ENCODE data around the gene B3GNT3.
A peak's percentile ranks its signal among the peaks of the same experiment; 100 is the strongest.

The B3GNT3 gene, protein sequence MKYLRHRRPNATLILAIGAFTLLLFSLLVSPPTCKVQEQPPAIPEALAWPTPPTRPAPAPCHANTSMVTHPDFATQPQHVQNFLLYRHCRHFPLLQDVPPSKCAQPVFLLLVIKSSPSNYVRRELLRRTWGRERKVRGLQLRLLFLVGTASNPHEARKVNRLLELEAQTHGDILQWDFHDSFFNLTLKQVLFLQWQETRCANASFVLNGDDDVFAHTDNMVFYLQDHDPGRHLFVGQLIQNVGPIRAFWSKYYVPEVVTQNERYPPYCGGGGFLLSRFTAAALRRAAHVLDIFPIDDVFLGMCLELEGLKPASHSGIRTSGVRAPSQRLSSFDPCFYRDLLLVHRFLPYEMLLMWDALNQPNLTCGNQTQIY

DNA sequence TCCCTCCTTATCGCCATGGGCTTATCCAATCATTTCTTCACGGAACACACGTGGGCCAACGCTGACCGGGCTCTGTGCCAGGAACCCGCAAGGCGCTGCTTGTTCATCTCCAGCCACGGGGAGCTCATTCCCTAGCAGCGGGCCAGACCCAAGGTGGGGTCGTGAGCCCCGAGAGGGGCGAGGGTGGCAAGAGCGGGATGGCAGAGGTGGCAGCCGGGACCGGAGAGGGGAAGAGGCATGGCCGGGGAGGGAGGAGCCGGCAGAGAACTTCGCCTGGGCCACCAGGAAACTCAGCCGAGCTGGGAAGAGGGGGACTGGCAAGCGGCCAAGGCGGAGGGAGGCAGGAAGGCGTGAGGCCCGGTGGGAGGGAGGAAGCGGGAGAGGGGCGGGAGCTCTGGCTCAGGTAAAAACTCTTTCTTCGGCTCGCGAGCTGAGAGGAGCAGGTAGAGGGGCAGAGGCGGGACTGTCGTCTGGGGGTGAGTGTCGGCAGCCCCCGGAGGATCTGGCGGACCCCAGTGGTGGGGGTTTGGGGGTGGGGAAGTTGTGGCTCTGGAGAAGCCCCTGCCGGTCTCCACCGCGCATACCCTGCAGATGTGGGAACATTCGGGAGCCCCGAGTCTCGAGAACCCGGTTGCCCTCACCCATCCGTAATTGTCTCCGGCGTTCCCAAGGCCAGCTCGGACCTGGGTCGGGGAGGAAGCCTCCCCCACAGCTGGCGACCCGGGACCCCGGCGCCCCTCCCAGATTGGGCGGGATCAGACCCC, at the start of gene B3GNT3:
TSS of gene B3GNT3 (plus strand) at position 408 of the 764 bp plus-strand sequence. CDS start 12,670 bp downstream, outside the sequence.
- no peak for DNase-seq (ENCODE audit: low read depth in 3 of 3)

DNA sequence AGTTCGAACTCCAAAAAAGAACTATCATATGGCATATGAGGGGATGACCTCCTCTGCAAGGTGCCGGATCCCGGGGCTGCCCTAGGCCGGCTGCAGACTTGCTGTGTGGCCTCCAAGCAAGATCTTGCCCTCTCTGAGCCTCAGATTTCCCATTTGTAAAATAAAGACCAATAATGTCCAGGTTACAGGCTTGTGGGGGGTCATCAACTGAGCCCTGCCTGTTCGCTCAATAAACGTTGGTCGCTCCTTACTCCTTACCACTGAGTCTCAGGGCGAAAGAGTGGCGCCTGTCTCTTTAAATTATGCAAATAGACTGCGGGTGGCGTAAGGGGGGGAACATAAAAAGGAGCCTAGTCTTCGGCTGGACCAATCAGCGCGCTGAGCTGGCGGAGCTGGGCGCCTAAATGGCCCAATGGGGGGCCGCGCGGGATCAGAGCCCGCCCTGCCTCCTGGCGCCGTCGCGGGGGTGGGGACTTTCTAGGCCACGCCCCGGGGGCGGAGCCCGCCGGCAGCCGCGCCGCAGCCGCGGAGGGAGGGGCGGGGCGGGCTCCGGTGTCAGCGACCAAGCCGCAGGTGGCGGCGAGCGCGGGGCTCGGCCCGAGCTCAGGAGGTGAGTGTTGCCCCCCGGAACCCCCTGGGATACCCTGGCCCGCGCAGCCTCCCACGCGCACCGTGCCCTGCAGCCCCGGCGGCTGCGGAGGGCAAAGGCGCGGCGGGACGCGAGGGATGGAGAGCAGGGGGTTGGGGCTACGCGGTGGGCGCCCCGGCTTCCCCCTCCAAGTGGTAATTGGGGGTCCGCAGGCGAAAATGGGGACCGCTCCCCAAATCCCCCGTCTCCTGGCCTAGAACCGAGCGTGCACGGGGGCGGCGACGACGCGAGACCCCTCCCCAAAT, 47.5 kb upstream of the B3GNT3 start:
- DNase-seq (ENCODE audit: low read depth in 3 of 3) = peak; percentile 88 to 92 (median 91)

DNA sequence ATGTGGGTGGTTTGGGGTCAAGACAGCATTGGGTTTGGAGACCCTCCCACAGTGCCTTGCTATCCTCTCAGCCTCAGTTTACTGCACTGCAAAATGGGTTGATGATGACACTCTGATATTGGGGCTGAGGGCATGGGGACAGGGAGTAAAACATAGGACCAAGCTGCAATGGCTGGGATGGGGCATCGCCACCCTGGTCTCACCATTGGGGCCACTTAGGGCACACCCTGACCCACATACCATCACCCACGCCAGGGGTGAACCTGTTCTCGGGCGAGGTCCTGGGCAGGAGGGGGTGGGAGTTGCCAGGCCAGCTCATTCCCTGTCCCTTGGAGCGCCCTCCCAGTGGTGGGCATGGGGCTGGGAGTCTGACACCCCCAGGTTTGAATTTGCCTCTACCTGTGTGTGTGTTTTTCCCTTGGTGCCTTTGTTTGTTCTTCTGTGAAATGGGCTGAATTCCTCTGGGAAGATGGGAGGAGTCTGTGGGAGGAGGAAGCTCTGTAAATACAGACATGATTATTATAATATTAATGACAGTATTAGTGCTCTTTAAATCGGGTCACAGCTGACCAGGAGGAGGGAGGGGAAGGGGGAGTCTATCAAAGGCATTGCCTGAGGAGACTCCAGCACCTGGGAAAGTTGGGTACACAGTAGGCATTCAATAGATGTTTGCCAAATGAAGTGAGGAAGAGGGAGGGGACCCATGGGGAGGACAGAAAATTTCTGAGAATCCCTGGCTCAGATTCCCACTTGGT, 45.9 kb upstream of the B3GNT3 start:
- no peak for DNase-seq (ENCODE audit: low read depth in 3 of 3)

DNA sequence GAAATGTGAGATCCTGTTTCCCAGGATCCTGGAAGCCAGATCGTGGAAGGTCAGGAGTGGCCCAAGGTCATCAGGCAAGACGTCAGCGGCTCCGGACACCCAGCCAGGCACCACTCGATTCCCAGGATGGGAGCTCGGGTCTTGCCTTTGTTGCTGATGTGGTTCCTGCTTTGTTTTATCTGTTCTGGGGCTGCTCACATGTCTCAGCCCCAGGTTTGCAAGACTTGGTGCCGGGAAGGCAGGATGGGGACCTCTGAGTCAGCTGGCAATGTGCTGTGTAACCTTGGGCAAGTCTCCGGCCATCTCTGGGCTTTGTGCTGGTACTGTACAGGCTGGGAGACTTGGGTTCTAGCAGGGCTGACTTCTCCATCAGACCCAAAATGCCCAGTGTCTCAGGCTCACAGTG, 45.0 kb upstream of the B3GNT3 start:
- peak in 1 of 3 donors; percentile 30 for DNase-seq (ENCODE audit: low read depth in 3 of 3)

DNA sequence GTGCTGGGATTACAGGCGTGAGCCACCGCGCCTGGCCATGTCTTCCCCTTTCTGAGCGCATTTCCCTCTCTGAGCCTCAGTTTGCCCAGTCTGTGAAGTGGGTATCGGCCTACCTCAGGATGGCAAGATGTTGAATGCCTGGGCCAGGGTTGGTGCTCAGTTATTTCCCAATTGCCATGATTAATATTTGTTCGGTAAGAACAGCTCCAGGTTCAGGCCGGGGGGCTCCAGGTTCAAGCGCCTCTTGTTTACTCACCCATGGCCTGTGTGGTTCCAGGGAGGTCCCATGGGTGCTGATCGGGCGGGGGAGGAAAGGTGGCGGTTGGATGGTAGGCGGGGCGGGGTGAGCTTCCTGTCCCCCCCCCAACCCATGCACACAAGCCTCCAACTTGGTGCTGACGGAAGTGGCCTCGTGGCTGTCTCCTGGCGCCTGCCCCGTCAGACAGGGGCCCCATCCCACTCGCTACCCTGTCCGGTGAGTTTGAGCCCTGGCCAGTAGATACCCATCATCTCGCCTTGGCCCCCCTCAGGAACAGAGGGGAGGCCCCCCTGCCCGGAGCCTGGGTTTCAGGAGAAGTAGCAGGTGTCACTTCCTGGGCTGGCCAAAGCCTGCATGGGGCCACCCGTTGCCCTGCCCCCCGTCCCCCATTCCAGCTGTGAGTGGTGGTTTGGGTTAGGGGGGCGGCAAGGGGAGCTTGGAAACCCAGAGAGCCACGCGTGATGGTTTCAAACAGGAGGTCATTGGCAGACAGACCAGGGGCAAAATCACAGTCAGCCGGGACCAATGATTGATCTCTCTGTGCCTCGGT, 43.6 kb upstream of the B3GNT3 start, which contains the start of gene FCHO1:
TSS of gene FCHO1 (plus strand) at position 375 of the 809 bp plus-strand sequence. CDS start 3,688 bp downstream, outside the sequence.
- peak; percentile 64 to 86 (median 75) for DNase-seq (ENCODE audit: low read depth in 3 of 3)

DNA sequence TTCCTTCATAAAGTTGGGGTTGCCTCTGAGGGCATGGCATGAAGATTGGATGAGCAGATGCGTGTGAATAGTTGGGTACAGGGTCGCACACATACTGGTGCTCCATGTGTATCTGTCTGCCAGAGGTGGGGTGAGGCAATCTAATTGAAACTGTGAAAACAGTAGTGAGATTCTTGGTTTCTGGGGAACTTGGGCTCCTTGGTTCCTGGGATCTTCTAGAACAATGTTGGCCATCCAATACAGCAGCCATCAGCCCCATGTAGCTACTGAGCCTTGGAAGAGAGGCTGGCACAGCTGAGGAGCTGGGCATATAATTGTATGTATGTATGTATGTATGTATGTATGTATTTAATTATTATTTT, 43.0 kb upstream of the B3GNT3 start:
- DNase-seq (ENCODE audit: low read depth in 3 of 3) = no peak

DNA sequence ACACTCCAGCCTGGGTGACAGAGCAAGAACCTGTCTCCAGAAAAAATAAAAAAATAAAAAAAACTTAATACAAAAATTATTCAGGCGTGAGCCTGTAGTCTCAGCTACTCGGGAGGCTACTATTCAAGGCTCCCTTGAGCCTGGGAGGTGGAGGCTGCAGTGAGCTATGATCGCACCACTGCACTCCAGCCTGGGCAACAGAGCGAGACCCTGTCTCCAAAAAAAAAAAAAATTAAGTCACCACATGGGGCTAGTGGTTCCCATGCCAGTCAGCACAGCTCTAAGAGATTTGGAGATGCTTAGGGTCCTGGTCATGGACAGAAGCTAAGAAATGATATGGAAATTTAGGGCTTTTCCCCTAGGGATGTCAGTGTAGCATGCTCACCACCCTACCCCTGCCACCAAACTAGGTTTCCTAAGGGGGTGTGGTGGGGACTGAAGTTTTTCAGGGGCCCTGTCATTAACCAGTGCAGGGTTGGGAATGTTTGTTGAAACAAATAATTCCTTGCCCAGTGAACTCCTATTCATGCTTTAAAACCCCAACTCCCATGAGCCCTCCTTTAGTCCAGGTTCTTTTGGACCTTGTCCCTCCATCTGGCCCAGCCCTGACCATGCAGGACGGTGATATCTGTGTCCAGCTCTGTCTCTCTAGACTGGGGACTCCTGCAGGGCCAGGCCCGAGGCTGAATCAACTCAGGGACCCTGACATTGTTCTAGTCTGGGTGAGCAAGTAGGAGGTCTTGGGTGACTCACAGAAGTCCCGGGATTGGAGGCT, 41.9 kb upstream of the B3GNT3 start:
- DNase-seq (ENCODE audit: low read depth in 3 of 3) = no peak

DNA sequence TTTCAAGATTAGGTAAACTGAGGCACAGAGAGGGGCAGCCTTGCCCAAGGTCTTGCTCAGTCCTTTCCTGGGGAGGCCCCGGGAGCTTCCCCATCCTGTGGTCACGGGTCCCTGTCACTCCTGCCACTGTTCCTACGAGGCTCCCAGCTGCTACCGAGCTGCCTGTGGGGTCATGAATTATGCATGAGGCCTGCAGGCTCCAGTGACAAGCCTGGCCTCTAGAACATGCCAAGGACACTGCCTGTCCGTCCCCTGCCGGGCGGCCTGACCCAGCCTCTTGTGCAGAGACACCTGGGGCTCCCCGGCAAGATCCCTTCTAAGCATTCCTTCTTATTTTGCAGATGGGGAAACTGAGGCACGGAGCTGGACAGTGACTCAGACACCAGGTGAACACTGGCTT, 41.0 kb upstream of the B3GNT3 start:
- no peak for DNase-seq (ENCODE audit: low read depth in 3 of 3)

DNA sequence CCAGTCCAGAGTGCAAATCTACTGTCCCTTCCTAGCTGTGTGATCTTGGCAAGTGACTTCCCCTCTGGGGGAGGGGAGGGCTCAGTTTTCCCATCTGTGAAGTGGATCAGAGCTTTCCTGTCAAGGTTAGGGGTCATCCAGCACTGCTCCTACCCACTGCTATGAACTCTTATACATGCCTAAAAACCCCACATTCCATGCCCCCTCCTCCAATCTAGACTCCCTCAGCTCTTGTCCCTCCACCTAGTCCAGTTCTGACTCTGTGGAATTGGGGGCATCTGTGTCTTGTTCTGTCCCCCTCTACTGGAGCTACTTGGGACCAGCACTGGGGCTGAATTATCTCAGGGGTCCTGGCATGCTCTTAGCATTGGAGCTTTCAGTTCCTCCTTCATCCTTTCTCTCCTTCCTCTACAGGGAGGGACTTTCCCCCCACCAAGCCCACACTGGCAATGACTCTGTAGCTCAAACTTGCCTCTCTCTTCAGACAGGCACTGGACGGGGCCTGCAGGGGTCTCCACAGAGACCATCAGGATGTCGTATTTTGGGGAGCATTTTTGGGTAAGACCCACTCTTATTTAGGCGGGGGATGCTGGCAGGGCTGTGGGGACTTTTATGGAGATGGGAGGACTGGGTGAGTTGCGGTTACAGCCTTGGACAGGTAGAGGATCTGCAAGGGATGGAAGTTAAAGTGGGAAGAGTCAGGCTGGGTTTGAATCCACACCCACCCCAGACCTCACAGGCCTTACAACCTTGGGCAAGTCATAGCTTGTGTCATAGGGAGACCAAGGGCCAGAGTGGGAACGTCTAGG, 40.1 kb upstream of the B3GNT3 start:
- no peak for DNase-seq (ENCODE audit: low read depth in 3 of 3)

DNA sequence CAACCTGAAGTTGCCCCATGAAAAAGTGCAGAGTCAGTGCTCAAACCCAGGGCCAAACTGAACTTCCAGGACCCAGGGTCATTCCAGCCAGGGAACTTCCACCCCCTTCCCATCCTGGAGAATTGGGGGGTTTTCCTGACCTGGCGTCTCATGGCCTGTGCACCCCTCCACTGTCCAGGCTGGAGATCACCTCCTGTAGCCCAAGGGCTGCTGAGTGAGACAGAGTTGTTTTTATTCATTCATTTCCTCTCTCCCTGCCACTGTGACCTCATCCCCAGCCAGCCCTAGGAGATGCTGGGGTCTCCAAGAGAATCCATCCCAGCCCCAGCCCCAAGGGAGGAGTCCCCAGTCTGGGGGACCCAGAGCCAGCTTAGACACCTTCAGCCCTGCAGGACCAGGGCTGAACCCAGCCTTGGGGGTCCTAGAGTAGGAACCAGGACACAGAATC, 39.5 kb upstream of the B3GNT3 start:
- DNase-seq (ENCODE audit: low read depth in 3 of 3) = no peak

DNA sequence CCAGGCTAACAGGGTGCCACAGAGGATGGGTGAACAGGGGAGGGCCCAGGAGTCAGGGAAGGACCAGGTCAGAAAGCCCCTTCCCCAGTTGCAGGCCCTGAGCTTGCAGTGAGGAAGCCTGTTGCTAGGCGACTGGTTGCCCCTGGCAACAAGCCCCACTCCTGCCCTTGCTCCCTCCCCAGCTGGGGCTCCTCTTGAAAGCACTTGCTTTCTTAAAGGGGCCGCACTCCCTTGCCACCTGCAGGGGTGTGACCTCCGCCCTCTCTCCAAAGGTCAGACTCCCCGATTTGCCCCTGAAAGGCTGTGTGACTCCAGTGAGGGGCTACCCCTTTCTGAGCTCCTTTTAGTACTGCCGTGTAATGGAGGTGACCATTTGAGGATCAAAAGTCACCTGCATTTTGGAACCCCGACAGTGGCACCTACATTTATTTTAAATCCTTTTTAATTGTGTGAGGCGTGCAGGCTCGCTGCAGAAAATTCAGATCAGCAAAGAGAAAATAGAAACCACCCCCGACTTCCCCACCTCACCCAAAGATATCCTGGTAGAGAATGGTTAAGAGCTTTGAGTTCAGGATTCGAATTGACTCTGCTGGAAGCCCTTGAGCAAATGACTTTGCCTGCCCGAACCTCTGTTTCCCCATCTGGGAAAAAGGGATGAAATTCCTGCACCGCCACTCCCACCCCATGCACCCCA, 38.8 kb upstream of the B3GNT3 start:
- DNase-seq (ENCODE audit: low read depth in 3 of 3) = no peak

DNA sequence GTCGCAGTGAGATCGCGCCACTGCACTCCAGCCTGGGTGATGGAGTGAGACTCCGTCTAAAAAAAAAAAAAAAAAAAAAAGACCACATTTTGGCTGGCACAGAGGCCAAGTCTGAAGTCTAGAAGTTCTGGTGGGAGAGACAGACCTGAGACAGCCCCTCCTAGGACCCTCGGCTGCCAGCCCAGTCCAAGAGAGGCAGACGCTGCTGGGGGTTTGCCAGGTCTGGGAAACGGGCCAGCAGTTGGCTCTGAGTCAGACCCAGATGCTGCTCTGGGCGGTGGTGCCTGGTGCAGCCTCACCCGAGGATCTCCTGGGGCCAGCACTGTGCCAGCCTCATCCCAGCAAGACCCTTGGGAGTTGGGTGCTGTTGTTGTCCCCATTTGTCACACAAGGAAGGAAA, 37.8 kb upstream of the B3GNT3 start:
- DNase-seq (ENCODE audit: low read depth in 3 of 3) = no peak

DNA sequence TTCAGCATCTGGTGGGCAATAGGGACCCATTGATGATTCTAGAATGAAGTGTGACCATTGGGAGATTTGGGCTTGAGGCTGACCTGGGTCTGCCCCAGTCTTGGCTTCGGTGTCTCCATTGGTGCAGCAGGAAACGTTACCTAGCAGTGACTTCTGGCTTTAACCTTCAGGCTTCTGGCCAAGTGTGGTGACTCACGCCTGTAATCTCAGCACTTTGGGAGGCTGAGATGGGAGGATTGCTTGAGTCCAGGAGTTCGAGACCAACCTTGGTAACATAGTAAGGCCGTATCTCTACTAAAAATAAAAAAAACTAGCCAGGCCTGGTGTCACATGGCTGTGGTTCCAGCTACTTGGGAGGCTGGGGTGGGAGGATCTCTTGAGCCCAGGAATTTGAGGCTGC, 36.4 kb upstream of the B3GNT3 start:
- DNase-seq (ENCODE audit: low read depth in 3 of 3) = no peak

DNA sequence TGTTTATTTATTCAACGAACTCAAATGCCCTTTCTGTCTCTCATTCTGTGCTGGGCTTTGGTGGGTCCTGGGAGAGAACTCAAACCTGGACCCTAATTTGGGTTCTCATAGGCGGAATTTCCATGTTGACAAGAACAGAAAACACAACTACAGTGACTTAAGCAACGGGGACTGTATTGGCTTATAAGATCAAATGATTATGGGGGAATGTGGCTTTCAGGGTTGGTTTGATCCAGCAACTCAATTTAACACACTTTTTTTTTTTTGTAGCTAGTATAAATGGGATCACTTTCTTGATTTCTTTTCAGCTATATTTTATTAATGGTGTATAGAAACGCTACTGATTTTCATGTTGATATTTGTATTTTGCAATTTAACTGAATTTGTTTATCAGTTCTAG, 33.8 kb upstream of the B3GNT3 start:
- DNase-seq (ENCODE audit: low read depth in 3 of 3) = no peak

DNA sequence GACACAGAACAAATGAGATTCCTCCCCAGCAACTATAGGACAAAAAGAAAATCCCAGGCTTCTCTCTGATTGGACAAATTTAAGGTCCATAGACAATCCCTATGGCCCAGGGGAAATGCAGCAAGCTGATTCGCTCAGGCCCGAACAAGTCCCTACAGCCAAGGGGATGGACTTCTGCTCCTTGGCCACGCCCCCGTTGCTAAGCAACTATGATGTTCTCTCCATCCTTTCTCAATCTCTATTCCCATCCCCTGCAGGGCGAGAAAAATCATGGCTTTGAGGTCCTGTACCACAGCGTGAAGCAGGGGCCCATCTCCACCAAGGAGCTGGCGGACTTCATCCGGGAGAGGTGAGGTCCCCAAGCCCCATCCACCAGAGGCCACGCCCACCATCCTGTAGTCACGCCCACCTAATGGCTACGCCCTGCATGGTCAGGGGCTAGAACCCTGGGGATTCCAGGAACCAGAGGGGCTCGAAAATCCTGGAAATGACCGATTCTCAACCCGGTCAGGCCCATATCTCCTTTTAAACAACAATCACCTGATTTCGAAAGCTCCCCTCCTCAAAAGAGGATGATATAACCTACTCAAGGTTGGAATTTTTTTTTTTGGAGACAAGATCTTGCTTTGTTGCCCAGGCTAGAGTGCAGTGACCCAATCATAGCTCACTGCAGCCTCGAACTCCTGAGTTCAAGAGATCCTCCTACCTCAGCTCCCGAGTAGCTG, 32.3 kb upstream of the B3GNT3 start:
- DNase-seq (ENCODE audit: low read depth in 3 of 3) = no peak

DNA sequence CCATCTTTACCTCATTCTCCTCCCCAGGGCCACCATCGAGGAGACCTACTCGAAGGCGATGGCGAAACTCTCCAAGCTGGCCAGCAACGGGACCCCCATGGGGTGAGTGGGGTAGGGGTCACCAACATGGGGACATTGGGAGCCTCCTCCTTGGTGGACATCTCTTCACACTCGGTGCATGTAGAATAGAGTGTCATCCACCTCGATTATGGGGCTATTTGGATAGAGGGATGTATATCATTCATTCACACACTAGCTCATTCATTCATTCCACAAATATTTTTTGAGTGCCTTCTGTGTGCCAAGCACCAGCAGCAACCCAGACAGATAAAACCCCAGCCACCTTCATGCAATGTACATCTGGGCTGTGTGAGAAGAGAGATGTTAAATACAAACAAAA, 30.6 kb upstream of the B3GNT3 start:
- no peak for DNase-seq (ENCODE audit: low read depth in 3 of 3)

DNA sequence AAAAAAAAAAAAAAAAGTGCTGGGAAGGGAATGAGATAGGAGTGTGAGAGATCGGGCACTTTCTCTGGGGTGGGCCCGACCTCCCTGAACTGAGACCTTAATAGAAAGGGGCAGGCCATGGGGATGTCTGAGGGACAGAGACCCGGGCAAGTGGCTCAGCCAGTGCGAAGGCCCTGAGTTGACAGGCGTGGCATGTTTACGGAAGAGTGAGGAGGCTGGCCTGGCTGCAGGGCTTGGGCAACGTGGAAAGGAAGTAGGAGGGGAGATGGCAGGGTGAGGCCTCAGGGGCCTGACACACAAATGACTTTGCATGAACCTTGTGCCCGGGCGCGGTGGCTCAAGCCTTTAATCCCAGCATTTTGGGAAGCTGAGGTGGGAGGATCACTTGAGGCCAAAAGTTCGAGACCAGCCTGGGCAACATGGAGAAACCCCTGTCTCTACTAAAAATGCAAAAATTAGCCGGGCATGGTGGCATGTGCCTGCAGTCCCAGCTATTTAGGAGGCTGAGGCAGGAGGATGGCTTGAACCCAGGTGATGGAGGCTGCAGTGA, 29.8 kb upstream of the B3GNT3 start:
- DNase-seq (ENCODE audit: low read depth in 3 of 3) = no peak

Data from stimulated activated CD4-positive, alpha-beta T cell treated with anti-CD3 and anti-CD28 coated beads, TNF-alpha, amount 100 ng/mL, for 48 hours (primary cell).